H7 (cell line): Measurements from ENCODE around the gene NRXN2. TPM values are rescaled to one million over a fixed set of nuclear protein-coding genes. Genes with fewer than 3 reads are reported as not detected.
A peak's percentile ranks its signal among the peaks of the same experiment; 100 is the strongest.
"Not testable (repeated sequence)": the region's sequence is repeated elsewhere in the genome, so short reads cannot be mapped to it uniquely, and the experiment has no call there.

Source experiments
- DNase-seq: peaks from one replicate; pipeline ENCODE4 v3.0.0; 2012
- H3K27me3 ChIP-seq: 2 replicates; pipeline ENCODE4 v1.6.0; 2011; ENCODE audit warnings: mild to moderate bottlenecking, low read length; ENCODE audit not compliant: control insufficient read depth, insufficient read depth
- H3K36me3 ChIP-seq: replicated peaks from 2 replicates; pipeline ENCODE4 v1.5.1; 2011; ENCODE audit warnings: low read length; ENCODE audit not compliant: control insufficient read depth, insufficient read depth
- H3K4me3 ChIP-seq: 2 replicates; pipeline ENCODE4 v1.5.1; 2011; ENCODE audit warnings: low read depth, mild to moderate bottlenecking, control low read depth, low read length, moderate library complexity; ENCODE audit not compliant: insufficient read depth
- total RNA-seq: library from RNA; depleted of rRNA; stranded (reverse); fragments of >200 nt; shearing (Covaris generic); gene quantifications from 2 replicates; pipeline ENCODE4 v1.2.3, GENCODE V29; 2014

Gene NRXN2
- total RNA-seq, 1 experiment from 2014 or later = 1.9 TPM

DNA sequence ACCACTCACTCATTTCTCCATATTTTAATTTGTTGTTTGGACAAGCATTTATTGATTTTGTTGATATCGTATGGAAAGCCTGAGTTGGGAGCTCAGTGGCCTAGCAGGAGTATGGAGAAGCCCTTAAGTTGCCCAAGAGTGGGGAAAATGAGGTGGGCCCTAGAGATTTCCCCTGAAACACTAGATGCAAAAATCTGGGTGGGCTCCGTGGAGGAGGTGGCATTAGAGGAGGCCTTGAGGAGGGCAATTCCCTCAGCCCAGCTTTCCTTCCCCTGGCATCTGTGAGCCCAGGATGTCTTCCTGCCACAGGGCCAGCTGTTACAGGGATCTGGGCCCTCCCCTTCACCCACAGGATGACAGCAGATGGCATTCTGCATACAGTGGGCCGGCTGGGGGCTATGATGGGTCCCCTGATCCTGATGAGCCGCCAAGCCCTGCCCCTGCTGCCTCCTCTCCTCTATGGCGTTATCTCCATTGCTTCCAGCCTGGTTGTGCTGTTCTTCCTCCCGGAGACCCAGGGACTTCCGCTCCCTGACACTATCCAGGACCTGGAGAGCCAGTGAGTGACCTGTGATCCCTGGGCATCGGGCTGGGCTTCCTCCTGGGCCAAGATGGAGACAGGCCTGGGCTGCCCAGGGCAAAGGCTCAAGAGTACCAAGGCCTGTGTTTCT is 153.6 kb downstream of the NRXN2 start:
- no peaks in the 10 kb centered on the region for H3K36me3 ChIP-seq
- no peak for DNase-seq

DNA sequence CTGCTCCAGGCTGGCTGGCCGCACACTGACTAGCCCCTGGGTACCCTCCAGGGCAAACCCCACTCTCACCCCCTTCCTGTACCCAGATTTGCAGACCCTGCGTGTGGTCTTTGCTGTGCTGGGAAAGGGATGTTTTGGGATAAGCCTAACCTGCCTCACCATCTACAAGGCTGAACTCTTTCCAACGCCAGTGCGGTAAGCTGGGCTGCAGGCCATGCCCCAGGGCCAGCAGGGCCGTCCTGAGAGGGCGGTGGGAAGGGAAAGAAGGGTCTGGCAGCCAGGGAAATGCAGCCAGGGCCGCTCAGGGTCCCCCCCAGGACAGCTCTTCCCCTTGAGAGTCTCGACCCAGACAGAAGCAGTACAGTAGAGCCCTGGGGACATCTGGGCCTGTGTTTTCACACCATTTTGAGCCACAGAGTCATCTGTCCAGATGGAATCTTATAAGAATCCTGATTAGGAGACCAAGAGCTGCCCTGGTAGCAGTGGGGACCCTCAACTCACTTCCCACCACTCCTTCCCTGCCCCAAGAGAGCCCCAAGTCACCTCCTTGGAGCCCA is 154.3 kb downstream of the NRXN2 start:
- no peak overlapping the region for H3K4me3 ChIP-seq
- H3K27me3 ChIP-seq = no peaks in the 10 kb centered on the region; the same call in 1 of the 2 replicates
- peak; percentile 24 for DNase-seq
- H3K36me3 ChIP-seq = no peaks in the 10 kb centered on the region

More for the DNA sequence above, 153.6 kb downstream of the NRXN2 start:
- no peaks in the 10 kb centered on the region; the same call in 1 of the 2 replicates for H3K27me3 ChIP-seq
- no peak overlapping the region for H3K4me3 ChIP-seq

DNA sequence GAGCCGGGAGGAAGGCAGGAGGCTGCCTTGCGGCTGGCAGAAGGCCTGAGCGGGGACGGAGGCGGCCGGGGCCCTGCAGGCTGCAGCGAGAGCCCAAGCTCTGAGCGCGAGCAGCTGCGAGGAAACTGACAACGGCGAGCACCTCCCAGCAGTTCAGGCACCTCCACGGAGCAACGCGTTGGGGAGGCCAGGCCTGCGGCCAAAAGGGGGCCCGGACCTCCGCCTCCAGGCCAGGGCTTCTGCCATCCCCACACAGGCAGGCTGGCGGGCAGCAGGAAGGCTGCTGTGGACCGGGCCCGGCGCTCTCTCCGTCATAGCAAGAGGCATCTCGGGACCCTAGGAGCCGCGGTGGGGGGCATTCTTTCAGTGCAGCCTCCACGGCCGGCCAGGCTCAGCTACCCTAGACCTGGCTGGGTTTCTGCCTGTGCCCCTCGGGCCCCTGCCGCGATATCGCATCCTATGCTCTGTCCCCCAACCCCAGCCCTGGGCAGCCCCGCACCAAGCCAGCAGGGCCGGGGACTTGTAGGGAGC is 154.9 kb downstream of the NRXN2 start:
- H3K4me3 ChIP-seq = no peak overlapping the region
- peak; percentile 71 for DNase-seq
- H3K36me3 ChIP-seq = no peaks in the 10 kb centered on the region
- H3K27me3 ChIP-seq = no peaks in the 10 kb centered on the region; the same call in 1 of the 2 replicates

DNA sequence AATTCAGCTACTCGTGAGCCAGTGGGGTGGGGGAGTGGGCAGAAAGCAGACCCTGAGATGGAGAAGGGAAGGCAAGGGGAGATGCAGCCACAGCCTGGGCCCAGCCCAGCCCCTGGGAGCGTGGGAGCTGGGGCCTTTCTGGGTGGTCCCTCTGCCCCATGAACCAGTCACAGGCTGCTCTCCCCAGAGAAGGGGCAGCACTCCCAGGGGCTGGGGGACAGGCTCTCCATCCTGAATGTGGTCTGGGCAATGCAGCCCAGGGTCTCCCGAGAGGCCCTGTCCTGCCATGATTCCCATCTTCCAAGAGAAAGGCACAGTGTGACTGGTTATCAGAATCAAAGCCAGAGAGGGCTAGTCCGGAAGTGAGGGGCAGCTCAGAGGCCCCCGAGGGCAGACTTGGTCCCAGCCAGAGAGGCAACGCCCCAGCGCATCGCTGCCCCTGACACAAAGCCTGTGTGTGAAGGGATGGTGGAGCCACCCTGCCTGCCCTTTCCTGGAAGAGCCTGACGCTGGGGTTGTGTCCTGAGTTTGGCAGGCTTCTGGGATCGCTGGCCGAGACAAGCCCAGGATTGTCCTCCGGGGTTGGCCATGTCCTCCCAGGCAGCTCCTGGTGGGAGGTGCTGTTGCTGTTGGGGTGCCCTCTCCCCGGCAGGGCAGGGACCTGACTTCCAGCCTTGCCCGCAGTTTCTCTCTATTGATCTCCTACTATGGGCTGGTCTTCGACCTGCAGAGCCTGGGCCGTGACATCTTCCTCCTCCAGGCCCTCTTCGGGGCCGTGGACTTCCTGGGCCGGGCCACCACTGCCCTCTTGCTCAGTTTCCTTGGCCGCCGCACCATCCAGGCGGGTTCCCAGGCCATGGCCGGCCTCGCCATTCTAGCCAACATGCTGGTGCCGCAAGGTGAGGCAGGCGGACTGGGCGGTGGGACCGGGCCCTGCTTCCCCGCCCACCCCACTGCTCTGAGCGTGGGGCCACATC is 155.8 kb downstream of the NRXN2 start:
- Histone ChIP-seq H3K27me3 (no peaks in the 10 kb centered on the region; the same call in 1 of the 2 replicates), H3K36me3 (no peaks in the 10 kb centered on the region), H3K4me3 (no peak overlapping the region)
- DNase-seq = peak; percentile 76

DNA sequence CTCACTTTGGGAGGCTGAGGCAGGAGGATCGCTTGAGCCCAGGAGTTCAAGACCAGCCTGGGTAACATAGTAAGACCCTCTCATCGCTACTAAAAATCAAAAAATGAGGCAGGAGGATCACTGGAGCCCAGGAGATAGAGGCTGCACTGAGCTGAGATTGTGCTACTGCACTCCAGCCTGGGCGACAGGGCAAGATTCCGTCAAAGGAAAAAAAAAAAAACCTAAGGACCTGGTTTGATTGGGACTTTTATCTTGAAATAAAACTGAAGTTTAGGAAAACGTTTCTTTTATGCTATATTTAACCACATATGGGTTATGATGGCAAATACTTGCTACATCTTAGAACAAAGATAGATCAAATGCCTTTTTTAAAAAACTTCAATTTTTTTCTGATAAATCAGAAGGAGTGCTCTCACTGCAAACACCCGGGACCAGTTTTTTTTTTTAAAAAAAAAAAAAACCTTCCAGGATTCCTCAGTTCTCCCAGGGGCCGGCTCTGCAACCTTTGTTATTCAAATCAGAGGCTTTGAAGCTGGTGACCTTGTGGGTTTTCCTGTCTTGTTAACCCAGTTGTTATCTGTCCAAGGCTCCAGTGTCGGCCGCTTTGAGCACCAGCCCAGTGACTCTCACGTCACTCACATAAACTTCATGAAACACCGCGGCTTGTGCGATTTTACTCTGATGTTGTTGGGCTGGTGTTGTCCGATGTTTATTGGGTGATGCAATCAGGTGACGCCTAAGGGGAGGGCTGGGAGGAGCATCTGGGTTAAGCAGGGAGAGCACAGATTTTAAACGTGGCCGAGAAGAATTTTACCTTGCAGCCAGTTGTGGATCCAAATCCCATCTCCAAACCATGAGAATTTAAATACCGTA is 156.7 kb downstream of the NRXN2 start:
- Histone ChIP-seq H3K4me3 (0 out of 2 replicates have a peak overlapping the region, but pooled peaks have one; percentile 8), H3K27me3 (no peaks in the 10 kb centered on the region), H3K36me3 (no peaks in the 10 kb centered on the region)
- DNase-seq = peak; percentile 91

DNA sequence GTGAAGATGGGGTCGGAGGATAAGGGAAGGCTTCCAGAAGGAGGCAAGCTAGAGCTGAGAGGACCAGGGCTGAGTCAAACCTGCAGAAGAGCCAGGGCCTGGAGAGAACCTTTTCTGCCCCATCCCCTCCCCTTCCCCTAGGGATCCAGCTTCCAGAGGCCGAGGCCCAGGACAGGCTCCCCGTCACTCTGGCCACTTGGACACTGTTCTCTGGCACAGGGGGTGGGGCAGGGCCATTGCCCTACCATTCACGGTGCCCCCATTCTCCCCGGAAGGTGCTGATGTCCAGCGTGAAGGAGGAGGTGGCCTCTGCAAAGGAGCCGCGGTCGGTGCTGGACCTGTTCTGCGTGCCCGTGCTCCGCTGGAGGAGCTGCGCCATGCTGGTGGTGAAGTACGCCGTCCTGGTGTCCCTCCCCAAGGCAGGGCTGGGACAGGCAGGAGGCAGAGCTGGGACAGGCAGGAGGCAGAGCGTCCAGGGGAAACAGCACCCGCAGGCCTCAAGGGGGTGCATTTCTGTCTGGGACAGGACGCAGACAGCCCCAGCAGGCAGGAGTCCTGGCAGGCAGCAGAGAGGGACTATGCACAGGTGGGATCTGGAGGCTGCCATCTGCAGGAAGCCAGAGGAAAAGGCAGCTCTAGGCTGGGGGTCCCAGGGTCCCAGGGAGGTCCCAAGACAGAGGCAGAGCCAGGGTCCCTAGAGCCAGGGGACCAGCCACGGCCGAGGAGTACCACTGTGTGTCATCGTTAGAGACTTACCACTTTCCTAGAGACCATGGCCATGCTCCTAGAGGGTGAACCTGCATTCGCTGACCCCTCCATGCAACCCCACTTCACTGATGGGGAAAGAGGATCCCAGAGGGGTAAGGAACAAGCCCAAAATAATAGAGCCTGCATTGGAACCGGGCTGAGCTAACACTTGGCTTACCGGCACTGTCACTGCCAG is 157.8 kb downstream of the NRXN2 start:
- no peak overlapping the region for H3K4me3 ChIP-seq
- DNase-seq = peak; percentile 93
- no peaks in the 10 kb centered on the region for H3K27me3 ChIP-seq
- H3K36me3 ChIP-seq = no peaks in the 10 kb centered on the region

DNA sequence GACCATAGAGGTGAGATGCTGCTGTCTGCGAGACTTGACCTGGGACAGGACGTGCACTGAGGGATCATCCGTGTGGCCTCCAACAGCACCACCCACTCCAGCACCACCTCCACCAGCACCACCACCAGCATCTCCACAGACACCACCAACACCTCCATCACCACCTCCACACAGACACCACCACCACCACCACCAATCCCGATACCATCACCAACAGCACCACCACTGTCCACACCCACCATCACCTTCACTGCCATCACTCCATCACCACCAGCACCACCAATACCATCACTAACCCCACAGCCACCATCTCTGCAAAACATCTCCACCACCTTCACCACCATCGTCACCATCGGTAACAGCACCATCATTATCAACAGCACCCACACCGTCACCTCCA is 158.6 kb downstream of the NRXN2 start:
- Histone ChIP-seq H3K36me3 (no peaks in the 10 kb centered on the region), H3K27me3 (no peaks in the 10 kb centered on the region), H3K4me3 (no peak overlapping the region)
- DNase-seq = no peak

DNA sequence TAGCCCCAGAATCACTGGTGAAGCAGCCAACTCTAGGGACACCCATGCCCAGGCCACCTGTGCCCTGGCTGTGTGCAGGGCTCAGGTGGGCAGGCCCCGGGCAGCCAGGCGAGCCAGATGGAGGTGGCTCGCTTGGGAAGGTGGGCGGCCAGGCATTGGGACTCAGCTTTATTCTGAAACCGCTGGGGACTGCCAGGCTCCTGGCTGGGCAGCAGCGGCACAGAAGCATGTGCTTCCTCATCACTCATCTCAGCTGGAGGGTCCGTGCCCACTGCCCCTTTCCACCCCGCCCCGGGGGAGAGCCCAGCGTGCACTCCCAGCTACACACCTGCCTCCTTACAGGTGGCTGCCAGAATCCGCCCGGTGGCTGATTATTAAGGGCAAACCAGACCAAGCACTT is 159.0 kb downstream of the NRXN2 start:
- H3K27me3 ChIP-seq = no peaks in the 10 kb centered on the region
- DNase-seq = no peak

DNA sequence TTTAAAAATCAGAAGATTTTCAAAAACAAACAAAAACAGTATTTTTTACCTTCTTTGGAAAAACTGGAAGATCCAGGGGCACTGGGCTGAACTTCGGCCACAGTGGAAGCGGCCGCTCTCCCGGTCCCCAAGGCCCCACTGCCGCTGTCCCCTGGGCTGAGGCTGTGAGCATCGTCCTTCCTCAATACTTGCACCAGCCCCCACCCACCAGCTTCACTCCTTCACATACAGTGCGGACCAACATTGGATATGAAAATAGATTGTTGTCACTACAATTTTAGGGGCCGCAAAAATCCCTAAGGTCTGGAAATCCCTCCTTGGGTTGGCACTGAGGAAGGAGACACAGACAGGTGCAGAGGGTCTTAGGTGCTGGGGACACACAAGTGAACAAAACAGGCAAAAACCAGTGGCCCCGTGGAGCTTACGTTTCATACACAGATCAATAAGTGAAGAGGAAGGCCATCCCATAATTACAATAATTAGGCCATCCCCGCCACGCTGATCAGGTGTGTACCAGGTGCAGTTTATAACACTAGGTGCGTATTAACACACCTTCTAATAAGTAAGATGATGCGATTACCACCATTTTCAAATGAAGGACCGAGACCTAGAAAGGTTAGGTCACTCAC is 160.2 kb downstream of the NRXN2 start:
- H3K4me3 ChIP-seq = no peak overlapping the region
- no peak for DNase-seq
- no peaks in the 10 kb centered on the region for H3K36me3 ChIP-seq
- no peaks in the 10 kb centered on the region for H3K27me3 ChIP-seq

More for the DNA sequence above, 159.0 kb downstream of the NRXN2 start:
- no peak overlapping the region for H3K4me3 ChIP-seq
- H3K36me3 ChIP-seq = no peaks in the 10 kb centered on the region

DNA sequence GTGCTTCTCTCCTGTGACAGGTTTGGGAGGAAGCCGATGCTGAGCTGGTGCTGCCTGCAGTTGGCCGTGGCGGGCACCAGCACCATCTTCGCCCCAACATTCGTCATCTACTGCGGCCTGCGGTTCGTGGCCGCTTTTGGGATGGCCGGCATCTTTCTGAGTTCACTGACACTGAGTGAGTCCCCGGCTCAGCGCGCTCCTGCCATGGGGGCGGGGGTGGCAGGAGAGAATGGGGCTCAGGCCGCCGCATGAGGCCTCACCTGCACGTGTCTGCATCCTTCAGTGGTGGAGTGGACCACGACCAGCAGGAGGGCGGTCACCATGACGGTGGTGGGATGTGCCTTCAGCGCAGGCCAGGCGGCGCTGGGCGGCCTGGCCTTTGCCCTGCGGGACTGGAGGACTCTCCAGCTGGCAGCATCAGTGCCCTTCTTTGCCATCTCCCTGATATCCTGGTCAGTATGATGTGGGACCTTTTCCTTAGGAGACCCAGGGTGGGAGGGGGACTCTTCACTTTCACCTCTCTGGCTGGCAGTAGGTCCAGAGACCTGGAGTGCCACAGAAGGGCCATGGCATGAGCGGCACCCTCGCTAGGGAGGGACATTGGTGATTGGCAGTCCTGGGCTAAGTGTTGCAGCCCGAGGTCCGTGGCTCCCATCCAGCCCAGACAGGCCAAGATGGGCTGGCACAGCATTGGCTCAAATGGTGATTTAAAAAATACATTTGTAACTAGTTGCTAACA is 160.8 kb downstream of the NRXN2 start:
- no peak for DNase-seq
- H3K36me3 ChIP-seq = no peaks in the 10 kb centered on the region

DNA sequence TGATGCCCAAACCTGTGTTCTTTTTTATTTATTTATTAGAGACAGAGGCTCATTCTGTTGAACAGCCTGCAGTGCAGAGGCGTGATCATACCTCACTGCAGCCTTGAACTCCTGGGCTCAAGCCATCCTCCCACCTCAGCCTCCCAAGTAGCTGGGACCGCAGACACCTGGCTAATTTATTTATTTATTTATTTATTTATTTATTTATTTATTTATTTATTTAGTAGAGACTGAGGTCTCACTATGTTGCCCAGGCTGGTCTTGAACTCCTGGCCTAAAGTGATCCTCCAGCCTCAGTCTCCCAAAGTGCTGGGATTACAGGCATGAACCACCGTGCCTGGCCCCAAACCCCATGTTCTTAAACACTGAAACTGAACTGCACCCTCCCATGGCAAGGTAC is 161.6 kb downstream of the NRXN2 start:
- H3K36me3 ChIP-seq, H3K4me3 ChIP-seq, DNase-seq, H3K27me3 ChIP-seq: not testable (repeated sequence)

More for the DNA sequence above, 160.8 kb downstream of the NRXN2 start:
- Histone ChIP-seq H3K4me3 (no peak overlapping the region), H3K27me3 (no peaks in the 10 kb centered on the region)

DNA sequence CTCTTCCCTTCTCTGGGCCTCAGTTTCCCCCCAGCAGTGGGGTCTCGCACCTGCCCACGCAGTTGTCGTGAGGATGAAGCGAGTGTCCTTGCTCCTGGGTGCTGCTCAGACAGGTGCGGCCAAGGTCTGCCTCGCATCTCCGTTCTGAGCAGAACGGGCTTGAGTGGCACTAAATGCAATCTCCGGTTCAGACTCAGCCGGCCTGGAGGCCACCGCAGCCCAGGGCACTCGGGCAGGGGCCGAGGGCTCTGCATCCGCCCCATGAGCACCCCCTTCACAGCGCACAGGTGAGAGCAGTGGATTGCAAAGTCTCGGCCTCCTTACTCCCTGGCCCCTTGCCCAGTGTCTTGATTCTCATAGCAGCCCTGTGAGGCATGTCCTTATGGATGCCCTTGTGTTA is 162.1 kb downstream of the NRXN2 start:
- no peaks in the 10 kb centered on the region for H3K36me3 ChIP-seq

More for the DNA sequence above, 162.1 kb downstream of the NRXN2 start:
- no peak overlapping the region for H3K4me3 ChIP-seq
- no peaks in the 10 kb centered on the region for H3K27me3 ChIP-seq
- DNase-seq = no peak
